ENCODE measurements around the gene TMCC3.

GRCh38 chr12:94570161-94570560, 80.2 kb downstream of the TMCC3 start:
- no peak for TF ChIP-seq CTCF (IDR thresholded peaks at IDR 0.05)
- TF ChIP-seq POLR2A (IDR thresholded peaks at IDR 0.05) = no peak
- TF ChIP-seq POLR2AphosphoS5 (IDR thresholded peaks at IDR 0.05) = no peak

Measured in prostate gland (tissue), 2 donors.